Stimulated activated CD8-positive, alpha-beta memory T cell treated with anti-CD3 and anti-CD28 coated beads, Interleukin-7, amount 100 ng/mL, for 4 hours (primary cell): ENCODE data around the gene RBM47.
"Not testable (repeated sequence)": the region's sequence is repeated elsewhere in the genome, so short reads cannot be mapped to it uniquely, and the experiment has no call there.

ENCODE experiments used
- DNase-seq, 2 donors: peaks; one replicate each; pipeline ENCODE4 v3.0.0-alpha.2; 2020; ENCODE audit warnings: low read depth in 2 of 2

The RBM47 gene

DNA sequence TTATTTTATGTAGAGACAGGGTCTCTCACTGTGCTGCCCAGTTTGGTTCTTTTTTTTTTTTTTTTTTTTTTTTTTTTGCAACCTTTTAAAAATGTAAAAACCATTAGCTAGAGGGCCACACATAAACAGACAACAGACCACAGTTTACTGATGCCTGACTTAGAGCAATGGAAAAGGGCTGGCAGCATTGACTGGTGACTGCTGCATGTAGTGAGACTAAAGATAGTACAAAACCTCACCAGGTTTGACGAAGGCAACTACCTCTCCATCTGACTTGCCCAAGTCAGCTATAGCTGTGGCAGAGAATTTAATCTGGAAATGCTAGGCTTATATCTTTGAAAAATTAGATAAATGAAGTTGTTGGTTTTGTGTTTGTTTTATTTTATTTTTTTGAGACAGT lies 102.9 kb downstream of the RBM47 start:
- DNase-seq = no peak

GRCh38 chr4:40525752-40526598 lies 103.7 kb downstream of the RBM47 start:
- DNase-seq = no peak

- no peak for DNase-seq
Observed at GRCh38 chr4:40524366-40525041, 105.2 kb downstream of the RBM47 start.

GRCh38 chr4:40523581-40523980 lies 106.1 kb downstream of the RBM47 start:
- no peak for DNase-seq

- no peak for DNase-seq
Observed at GRCh38 chr4:40521957-40522356, 107.7 kb downstream of the RBM47 start.

DNA sequence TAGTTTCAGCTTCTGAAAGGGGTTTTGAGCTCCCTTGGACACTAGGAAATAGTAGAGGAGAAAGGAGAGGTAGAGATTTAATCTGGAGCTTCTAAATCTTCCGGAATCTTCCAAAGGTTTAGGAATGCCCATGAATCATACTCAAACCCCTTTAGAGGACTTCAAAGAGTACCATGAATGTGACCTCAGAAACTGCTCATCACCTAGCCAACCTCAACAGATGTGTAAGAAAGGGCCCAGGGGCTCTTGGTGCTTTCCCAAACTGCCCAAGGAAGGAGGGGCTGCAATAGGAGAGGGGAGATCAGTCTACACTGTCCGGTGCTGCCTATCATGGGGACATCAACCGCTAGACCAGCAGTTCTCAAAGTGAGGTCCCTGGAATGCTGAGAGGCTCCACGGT lies 109.1 kb downstream of the RBM47 start:
- DNase-seq = no peak

DNA sequence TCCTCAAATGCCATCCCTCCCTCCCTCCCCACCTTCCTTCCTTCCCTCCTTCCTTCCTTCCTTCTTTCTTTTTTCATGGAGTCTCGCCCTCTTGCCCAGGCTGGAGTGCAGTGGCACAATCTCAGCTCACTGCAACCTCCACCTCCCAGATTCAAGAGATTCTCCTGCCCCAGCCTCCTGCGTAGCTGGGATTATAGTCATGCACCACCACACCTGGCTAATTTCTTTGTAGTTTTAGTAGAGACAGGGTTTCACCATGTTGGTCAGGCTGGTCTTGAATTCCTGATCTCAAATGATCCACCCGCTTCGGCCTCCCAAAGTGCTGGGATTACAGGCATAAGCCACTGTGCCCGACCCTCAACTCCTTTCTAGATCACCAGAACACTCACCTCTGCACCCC lies 112.6 kb downstream of the RBM47 start:
- not testable (repeated sequence) for DNase-seq

DNA sequence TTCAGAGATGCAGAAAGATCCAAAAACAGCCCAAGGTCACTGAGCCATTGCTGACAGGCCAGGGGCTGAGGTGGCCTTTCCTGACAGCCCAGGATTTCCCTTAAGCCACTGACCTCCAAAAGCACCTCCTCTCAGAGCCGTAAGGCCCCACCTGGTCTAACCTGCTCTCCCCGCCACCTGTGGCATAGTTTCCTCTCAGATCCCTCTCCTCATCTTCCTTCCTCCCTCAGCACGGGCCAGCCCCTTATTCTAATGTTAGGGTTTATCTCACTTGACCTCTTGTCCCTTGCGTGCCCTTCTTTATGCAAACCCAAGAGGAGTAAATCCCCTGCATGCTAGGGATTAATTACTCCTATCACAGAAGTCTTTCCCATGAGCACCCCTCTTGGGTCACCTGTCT lies 113.0 kb downstream of the RBM47 start:
- DNase-seq = no peak

DNA sequence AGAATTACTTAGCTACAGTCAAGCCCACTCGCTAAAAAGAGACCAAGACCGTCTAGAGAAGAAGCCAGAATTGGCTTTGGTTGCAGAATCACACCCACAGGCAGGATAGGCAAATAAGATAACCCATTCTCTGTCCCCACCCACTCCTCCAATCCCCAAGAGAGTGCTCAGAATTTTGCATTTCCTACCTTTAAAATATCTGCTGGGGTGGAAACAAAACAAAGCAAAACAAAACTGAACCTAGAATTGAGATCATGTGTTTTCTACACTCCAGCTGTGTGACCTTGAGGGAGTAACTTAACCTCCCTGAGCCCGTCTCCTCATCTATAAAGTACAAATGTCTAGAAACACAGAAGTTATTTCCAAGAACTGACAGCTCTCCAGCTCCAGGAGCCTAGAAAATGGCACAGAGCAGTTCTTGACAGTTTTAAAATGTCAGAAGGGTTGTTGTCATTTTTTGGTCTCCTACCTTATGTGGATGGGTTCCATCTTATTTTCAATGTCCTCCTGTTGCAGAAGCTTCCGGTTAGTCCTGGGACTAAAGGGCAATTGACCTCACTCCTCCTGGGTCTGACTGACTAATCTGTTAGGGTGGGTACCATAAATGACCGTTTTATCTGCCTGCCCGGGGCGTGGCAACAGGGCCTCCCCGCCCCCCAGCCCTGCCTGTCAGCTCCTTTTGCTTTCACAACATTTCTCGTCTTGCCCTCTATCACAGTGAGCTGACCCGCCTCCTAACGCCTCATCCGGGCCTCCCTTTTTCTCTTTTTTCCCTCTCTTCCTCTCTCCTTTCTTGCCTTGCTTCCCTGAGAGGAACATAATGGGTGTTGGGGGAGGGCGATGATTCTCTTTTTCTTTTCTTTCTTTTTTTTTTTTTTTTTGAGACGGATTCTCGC lies 114.0 kb downstream of the RBM47 start:
- no peak for DNase-seq

- DNase-seq = no peak
Observed at GRCh38 chr4:40515037-40515397, 114.6 kb downstream of the RBM47 start.

DNA sequence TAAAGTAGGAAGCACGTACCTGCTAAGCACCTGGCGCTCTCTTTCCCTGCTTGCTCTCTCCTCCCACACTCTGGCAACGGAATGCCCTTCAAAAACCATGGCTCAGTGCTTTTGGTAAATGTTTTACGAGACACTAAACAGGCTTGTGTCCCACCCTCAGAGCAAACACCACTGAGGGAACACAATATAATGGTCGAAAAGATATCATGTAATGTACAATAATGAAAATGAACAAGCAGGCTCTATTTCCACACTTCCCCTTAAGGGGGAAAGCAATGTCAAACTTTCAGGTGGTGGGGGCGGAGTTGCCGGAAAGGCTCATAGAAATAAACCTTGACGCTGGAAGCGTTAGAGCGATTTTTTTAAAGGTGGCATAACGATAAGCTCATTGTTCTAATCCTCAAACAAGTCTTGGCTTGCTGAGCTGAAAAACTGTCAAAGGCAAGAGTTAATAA lies 115.1 kb downstream of the RBM47 start:
- no peak for DNase-seq

DNA sequence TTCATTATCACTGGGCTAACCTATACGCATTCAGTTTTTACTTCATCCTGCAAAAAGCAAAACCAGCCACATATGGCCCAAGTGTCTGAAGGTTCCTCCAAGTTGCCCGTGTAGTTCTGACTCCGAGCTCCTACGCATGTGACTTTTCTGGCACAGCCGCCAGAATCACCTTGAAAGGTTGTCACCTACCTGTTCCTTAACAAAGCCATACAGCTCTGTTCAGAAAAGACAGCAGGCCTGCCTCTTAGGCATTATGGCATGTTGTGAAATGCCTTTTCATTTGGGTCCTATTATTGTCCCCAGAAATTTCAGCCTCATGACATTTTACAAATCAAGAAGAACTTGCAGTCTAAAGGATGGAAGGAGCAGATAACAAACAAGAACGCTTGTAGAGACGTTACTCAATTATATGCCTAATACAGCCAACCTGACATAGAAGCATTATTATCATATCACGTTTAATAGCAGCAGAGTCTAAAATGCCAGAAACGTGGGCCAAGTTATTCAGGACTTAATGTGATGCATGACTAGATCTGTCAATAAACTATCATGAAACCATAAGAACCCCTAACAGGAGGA lies 118.5 kb downstream of the RBM47 start:
- no peak for DNase-seq

DNA sequence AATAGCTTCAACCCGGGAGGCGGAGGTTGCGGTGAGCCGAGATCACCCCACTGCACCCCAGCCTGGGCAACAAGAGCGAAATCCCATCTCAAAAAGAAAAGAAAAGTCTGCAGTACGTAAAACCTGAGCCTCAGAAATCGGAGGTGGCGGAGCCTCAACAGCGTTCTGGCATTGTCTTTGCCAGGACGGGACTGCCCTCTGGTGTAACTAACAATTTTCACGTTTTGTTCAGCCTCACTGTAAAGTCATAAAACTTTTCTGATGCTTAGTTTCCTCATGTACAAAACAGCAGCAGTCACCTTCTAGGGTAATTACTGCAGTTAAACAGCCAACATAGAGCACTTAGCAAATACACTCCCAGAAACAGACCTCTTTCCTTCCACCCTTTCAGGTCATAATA lies 121.7 kb downstream of the RBM47 start:
- DNase-seq = no peak

DNA sequence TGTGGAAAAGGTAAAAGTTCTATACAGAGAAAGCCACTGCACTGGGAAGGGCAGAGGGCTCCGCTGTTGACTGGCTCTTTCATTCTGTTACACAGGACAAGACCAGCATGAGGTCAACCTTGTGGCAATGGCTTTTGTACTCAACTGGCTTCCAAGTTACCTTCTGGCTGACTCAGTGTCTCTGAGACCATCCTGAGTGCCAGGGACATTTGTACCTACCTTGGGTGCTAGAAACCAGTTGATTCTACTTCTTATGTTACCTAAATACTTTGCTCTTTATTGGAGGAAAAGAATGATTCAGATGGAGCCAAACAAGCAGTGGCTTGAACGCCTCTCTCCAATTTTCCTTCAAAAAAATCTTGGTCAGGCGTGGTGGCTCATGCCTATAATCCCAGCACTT lies 123.2 kb downstream of the RBM47 start:
- DNase-seq = no peak

DNA sequence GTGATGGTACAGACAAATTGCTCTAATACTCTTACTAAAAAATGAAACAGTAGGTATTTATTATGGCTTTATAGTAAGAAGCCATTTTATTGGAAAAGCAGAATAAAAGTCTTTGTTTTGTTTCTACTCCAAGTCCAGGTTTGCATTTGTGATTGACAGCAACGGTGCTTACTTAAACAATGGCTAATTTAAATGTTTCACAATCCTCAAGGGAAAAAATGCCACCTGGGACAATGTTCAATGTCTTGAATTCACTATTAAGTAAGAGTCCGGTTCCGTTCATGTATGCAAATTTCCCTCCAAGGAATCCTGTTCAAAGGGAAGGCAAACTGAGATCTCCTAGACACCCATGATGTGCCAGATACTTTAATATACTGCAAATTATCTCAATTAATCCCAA lies 123.6 kb downstream of the RBM47 start:
- DNase-seq = no peak

GRCh38 chr4:40502934-40503333 lies 126.7 kb downstream of the RBM47 start:
- no peak for DNase-seq

GRCh38 chr4:40502220-40502619 lies 127.4 kb downstream of the RBM47 start:
- DNase-seq = no peak

DNA sequence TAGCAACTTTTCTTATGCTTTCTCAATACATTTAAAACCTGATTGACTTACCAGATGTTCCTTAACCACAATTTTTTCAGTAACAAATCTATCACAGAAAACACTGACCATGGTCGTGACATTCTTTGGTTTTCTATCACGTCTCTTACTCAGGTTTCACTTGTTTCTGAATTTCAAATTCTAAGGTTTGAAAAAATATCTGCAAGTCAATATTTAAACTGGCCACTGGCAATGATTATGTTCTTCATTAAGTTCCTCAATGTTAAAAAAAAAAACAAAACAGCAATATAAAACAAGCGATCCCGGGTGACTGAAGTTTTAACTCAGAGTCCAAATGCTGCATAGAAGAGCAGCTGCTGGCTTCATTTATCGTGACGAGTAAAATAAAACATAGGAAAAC lies 128.9 kb downstream of the RBM47 start:
- no peak for DNase-seq

- no peak for DNase-seq
Observed at GRCh38 chr4:40493160-40493559, 136.5 kb downstream of the RBM47 start.

- DNase-seq = no peak
Observed at GRCh38 chr4:40492691-40493090, 137.0 kb downstream of the RBM47 start.

DNA sequence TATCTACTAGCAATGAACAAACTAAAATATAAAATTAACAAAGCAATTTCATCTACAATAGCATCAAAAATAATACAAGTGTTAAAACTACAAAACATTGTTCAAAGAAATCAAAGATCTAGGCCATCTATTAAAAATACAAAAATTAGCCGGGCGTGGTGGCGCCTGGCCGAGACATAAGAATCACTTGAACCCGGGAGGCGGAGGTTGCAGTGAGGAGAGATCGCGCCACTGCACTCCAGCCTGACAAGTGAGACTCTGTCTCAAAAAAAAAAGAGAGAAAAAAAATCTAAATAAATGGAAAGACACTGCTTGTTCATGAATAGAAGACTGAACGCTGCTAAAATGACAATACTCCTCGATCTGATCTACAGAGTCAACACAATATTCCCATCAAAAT lies 139.2 kb downstream of the RBM47 start:
- DNase-seq = no peak

- no peak for DNase-seq
Observed at GRCh38 chr4:40489961-40490360, 139.7 kb downstream of the RBM47 start.
